Coronary artery (tissue), 2 donors: Measurements from ENCODE around the gene TNKS1BP1.

Experiments used
- DNase-seq: peaks from one replicate; pipeline ENCODE4 v3.0.0-alpha.2; 2017; ENCODE audit warnings: low spot score
- H3K27ac ChIP-seq, 2 donors: fragments of 200-600 bp; sonication (generic); one replicate each; pipeline ENCODE4 v1.5.1; 2016 to 2019
- H3K4me3 ChIP-seq: fragments of 200-600 bp; sonication (generic); 2 replicates; pipeline ENCODE4 v1.5.1; 2016; ENCODE audit warnings: mild to moderate bottlenecking, moderate library complexity
- CTCF ChIP-seq: fragments of 200-600 bp; sonication (generic); IDR thresholded peaks from one replicate; pipeline ENCODE4 v1.5.1; 2019; ENCODE audit warnings: antibody characterized with exemption

The TNKS1BP1 gene

GRCh38 chr11:57331720-57332119, 7.0 kb upstream of the TNKS1BP1 start:
- DNase-seq: no peak
- no peak overlapping the region for H3K4me3 ChIP-seq
- no peak overlapping the region for H3K27ac ChIP-seq
- no peak for TF ChIP-seq CTCF

GRCh38 chr11:57330029-57330428, 5.3 kb upstream of the TNKS1BP1 start:
- no peak for DNase-seq
- Histone ChIP-seq H3K27ac (no peak overlapping the region), H3K4me3 (no peak overlapping the region)
- no peak for TF ChIP-seq CTCF

- no peak for TF ChIP-seq CTCF
- DNase-seq: no peak
- Histone ChIP-seq H3K4me3 (no peak overlapping the region), H3K27ac (no peak overlapping the region)
These were observed 3.0 kb upstream of the TNKS1BP1 start for GRCh38 chr11:57327721-57328120.

- Histone ChIP-seq H3K4me3 (peak overlapping the region; percentile 99), H3K27ac (peak overlapping the region; percentile 94 to 100)
- no peak for DNase-seq
- TF ChIP-seq CTCF: no peak
These were observed 940 bp upstream of the TNKS1BP1 start for GRCh38 chr11:57325735-57326048.

- H3K27ac ChIP-seq: peak overlapping the region; percentile 94 to 100
- DNase-seq: no peak
- no peak for TF ChIP-seq CTCF
- H3K4me3 ChIP-seq: peak overlapping the region; percentile 99
These were observed 432 bp downstream of the TNKS1BP1 start for GRCh38 chr11:57324154-57324885.

GRCh38 chr11:57323855-57324153, 948 bp downstream of the TNKS1BP1 start:
- TF ChIP-seq CTCF: no peak
- DNase-seq: no peak

GRCh38 chr11:57323167-57323854, 1.4 kb downstream of the TNKS1BP1 start:
- Histone ChIP-seq H3K4me3 (peak overlapping the region; percentile 99), H3K27ac (peak overlapping the region; percentile 94 to 100)
- TF ChIP-seq CTCF: no peak
- no peak for DNase-seq

More at GRCh38 chr11:57323855-57324153, 948 bp downstream of the TNKS1BP1 start:
- Histone ChIP-seq H3K4me3 (peak overlapping the region; percentile 99), H3K27ac (peak overlapping the region; percentile 94 to 100)
